Upper lobe of left lung (tissue), 4 donors: ENCODE measurements around the gene RPL37A.

ENCODE experiments used
- POLR2A ChIP-seq, 4 donors: fragments of 450-650 bp; IDR thresholded peaks; one replicate each; pipeline ENCODE4 v1.5.1; 2016 to 2017; ENCODE audit warnings: antibody characterized with exemption in 4 of 4, mild to moderate bottlenecking in 2 of 4
- TF ChIP-seq, protein P1 (sequence below), 6 experiments: fragments of 450-650 bp in 4 of 6; fragments of 200-600 bp in 2 of 6; sonication (generic) in 2 of 6; IDR thresholded peaks; one replicate each; pipeline ENCODE4 v1.5.1; 2016 to 2019; ENCODE audit warnings: antibody characterized with exemption in 6 of 6

DNA sequence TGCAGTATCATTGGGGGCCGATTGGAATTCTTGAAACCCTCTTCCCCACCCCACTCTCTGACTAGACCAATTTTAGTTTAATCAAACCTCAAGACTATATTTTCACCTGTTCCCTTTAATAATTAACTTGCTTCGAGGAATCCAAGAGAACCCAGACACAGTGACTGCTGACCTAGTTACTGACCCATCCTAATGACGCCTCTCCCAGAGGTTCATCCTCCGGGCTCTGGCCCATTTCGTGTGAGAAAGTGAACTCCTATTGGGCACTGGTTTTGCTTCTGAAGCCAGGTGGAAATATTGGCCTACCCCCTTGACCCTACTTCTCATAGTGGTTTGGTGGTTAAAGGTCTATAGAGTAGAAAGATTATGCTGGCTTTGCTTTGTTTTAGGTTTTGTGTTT lies 39.9 kb downstream of the RPL37A start:
- TF ChIP-seq, protein P1, sequence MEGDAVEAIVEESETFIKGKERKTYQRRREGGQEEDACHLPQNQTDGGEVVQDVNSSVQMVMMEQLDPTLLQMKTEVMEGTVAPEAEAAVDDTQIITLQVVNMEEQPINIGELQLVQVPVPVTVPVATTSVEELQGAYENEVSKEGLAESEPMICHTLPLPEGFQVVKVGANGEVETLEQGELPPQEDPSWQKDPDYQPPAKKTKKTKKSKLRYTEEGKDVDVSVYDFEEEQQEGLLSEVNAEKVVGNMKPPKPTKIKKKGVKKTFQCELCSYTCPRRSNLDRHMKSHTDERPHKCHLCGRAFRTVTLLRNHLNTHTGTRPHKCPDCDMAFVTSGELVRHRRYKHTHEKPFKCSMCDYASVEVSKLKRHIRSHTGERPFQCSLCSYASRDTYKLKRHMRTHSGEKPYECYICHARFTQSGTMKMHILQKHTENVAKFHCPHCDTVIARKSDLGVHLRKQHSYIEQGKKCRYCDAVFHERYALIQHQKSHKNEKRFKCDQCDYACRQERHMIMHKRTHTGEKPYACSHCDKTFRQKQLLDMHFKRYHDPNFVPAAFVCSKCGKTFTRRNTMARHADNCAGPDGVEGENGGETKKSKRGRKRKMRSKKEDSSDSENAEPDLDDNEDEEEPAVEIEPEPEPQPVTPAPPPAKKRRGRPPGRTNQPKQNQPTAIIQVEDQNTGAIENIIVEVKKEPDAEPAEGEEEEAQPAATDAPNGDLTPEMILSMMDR (IDR thresholded peaks at IDR 0.05), result no peak
- TF ChIP-seq POLR2A (IDR thresholded peaks at IDR 0.05), result no peak
